SU-DHL-6 (cell line): Measurements from ENCODE around the gene MCTS1.

ENCODE experiments used
- CTCF ChIP-seq: fragments of 200-600 bp; sonication (generic); IDR thresholded peaks from one replicate; pipeline ENCODE4 v1.5.1; 2017; ENCODE audit warnings: antibody characterized with exemption, mild to moderate bottlenecking, low read length, moderate library complexity; ENCODE audit not compliant: insufficient read depth, poor library complexity, severe bottlenecking
- EZH2phosphoT487 ChIP-seq: fragments of 200-600 bp; sonication (generic), shearing (Covaris generic); conservative IDR thresholded peaks from 2 replicates; pipeline ENCODE4 v1.6.1; 2018; ENCODE audit warnings: mild to moderate bottlenecking, antibody characterized with exemption, low read length, moderate library complexity, mixed read lengths

GRCh38 chrX:120568035-120568434 lies 35.9 kb upstream of the MCTS1 start:
- TF ChIP-seq CTCF (no peak), EZH2phosphoT487 (no peak)
